ENCODE measurements around the gene ZCCHC7.

The ZCCHC7 gene

GRCh38 chr9:37324261-37324683 lies 203.9 kb downstream of the ZCCHC7 start:
- H3K27me3 ChIP-seq (replicated peaks; ENCODE audit: control insufficient read depth, insufficient read depth, low read length, poor library complexity, severe bottlenecking), result no peaks in the 10 kb centered on the region
- no peak overlapping the region for H3K27ac ChIP-seq (ENCODE audit: insufficient read depth, low read length, poor library complexity, severe bottlenecking)
- H3K4me1 ChIP-seq (ENCODE audit: control insufficient read depth, insufficient read depth, low read length, poor library complexity, severe bottlenecking), result no peaks in the 10 kb centered on the region
- no peak overlapping the region for H3K4me3 ChIP-seq (ENCODE audit: insufficient read depth, low read depth, low read length, poor library complexity, severe bottlenecking)
- no peaks in the 10 kb centered on the region for H3K9me3 ChIP-seq (ENCODE audit: control insufficient read depth, low read length)
- no peak for DNase-seq
- no peaks in the 10 kb centered on the region for H3K36me3 ChIP-seq (ENCODE audit: control insufficient read depth, insufficient read depth, low read length)

- H3K27ac ChIP-seq (ENCODE audit: insufficient read depth, low read length, poor library complexity, severe bottlenecking), result no peak overlapping the region
- no peaks in the 10 kb centered on the region for H3K9me3 ChIP-seq (ENCODE audit: control insufficient read depth, low read length)
- H3K36me3 ChIP-seq (ENCODE audit: control insufficient read depth, insufficient read depth, low read length), result no peaks in the 10 kb centered on the region
- H3K4me3 ChIP-seq (ENCODE audit: insufficient read depth, low read depth, low read length, poor library complexity, severe bottlenecking), result no peak overlapping the region
- H3K27me3 ChIP-seq (replicated peaks; ENCODE audit: control insufficient read depth, insufficient read depth, low read length, poor library complexity, severe bottlenecking), result no peaks in the 10 kb centered on the region
- no peaks in the 10 kb centered on the region for H3K4me1 ChIP-seq (ENCODE audit: control insufficient read depth, insufficient read depth, low read length, poor library complexity, severe bottlenecking)
- DNase-seq, result no peak
Measured at GRCh38 chr9:37324691-37325490, 204.5 kb downstream of the ZCCHC7 start.

GRCh38 chr9:37325778-37326177 lies 205.4 kb downstream of the ZCCHC7 start:
- H3K4me1 ChIP-seq (ENCODE audit: control insufficient read depth, insufficient read depth, low read length, poor library complexity, severe bottlenecking), result no peaks in the 10 kb centered on the region
- DNase-seq, result no peak
- no peaks in the 10 kb centered on the region for H3K9me3 ChIP-seq (ENCODE audit: control insufficient read depth, low read length)
- no peak overlapping the region for H3K27ac ChIP-seq (ENCODE audit: insufficient read depth, low read length, poor library complexity, severe bottlenecking)
- H3K4me3 ChIP-seq (ENCODE audit: insufficient read depth, low read depth, low read length, poor library complexity, severe bottlenecking), result no peak overlapping the region
- H3K36me3 ChIP-seq (ENCODE audit: control insufficient read depth, insufficient read depth, low read length), result no peaks in the 10 kb centered on the region
- no peaks in the 10 kb centered on the region for H3K27me3 ChIP-seq (replicated peaks; ENCODE audit: control insufficient read depth, insufficient read depth, low read length, poor library complexity, severe bottlenecking)

- H3K27me3 ChIP-seq (replicated peaks; ENCODE audit: control insufficient read depth, insufficient read depth, low read length, poor library complexity, severe bottlenecking), result no peaks in the 10 kb centered on the region
- H3K4me1 ChIP-seq (ENCODE audit: control insufficient read depth, insufficient read depth, low read length, poor library complexity, severe bottlenecking), result no peaks in the 10 kb centered on the region
- no peak for DNase-seq
- no peak overlapping the region for H3K4me3 ChIP-seq (ENCODE audit: insufficient read depth, low read depth, low read length, poor library complexity, severe bottlenecking)
- H3K27ac ChIP-seq (ENCODE audit: insufficient read depth, low read length, poor library complexity, severe bottlenecking), result no peak overlapping the region
- H3K36me3 ChIP-seq (ENCODE audit: control insufficient read depth, insufficient read depth, low read length), result no peaks in the 10 kb centered on the region
- no peaks in the 10 kb centered on the region for H3K9me3 ChIP-seq (ENCODE audit: control insufficient read depth, low read length)
Measured at GRCh38 chr9:37327553-37327952, 207.2 kb downstream of the ZCCHC7 start.

- Histone ChIP-seq H3K36me3 (ENCODE audit: control insufficient read depth, insufficient read depth, low read length) (no peaks in the 10 kb centered on the region), H3K9me3 (ENCODE audit: control insufficient read depth, low read length) (no peaks in the 10 kb centered on the region), H3K4me1 (ENCODE audit: control insufficient read depth, insufficient read depth, low read length, poor library complexity, severe bottlenecking) (no peaks in the 10 kb centered on the region), H3K27me3 (replicated peaks; ENCODE audit: control insufficient read depth, insufficient read depth, low read length, poor library complexity, severe bottlenecking) (no peaks in the 10 kb centered on the region), H3K4me3 (ENCODE audit: insufficient read depth, low read depth, low read length, poor library complexity, severe bottlenecking) (no peak overlapping the region), H3K27ac (ENCODE audit: insufficient read depth, low read length, poor library complexity, severe bottlenecking) (no peak overlapping the region)
- no peak for DNase-seq
Measured at GRCh38 chr9:37328556-37329227, 208.3 kb downstream of the ZCCHC7 start.

- H3K27ac ChIP-seq (ENCODE audit: insufficient read depth, low read length, poor library complexity, severe bottlenecking), result no peak overlapping the region
- H3K4me3 ChIP-seq (ENCODE audit: insufficient read depth, low read depth, low read length, poor library complexity, severe bottlenecking), result no peak overlapping the region
- H3K4me1 ChIP-seq (ENCODE audit: control insufficient read depth, insufficient read depth, low read length, poor library complexity, severe bottlenecking), result no peaks in the 10 kb centered on the region
- H3K36me3 ChIP-seq (ENCODE audit: control insufficient read depth, insufficient read depth, low read length), result no peaks in the 10 kb centered on the region
- no peak for DNase-seq
- no peaks in the 10 kb centered on the region for H3K9me3 ChIP-seq (ENCODE audit: control insufficient read depth, low read length)
- no peaks in the 10 kb centered on the region for H3K27me3 ChIP-seq (replicated peaks; ENCODE audit: control insufficient read depth, insufficient read depth, low read length, poor library complexity, severe bottlenecking)
Measured at GRCh38 chr9:37329576-37329975, 209.2 kb downstream of the ZCCHC7 start.

GRCh38 chr9:37331871-37332270 lies 211.5 kb downstream of the ZCCHC7 start:
- H3K27ac ChIP-seq (ENCODE audit: insufficient read depth, low read length, poor library complexity, severe bottlenecking), result no peak overlapping the region
- no peak overlapping the region for H3K4me3 ChIP-seq (ENCODE audit: insufficient read depth, low read depth, low read length, poor library complexity, severe bottlenecking)
- no peak for DNase-seq
- H3K36me3 ChIP-seq (ENCODE audit: control insufficient read depth, insufficient read depth, low read length), result no peaks in the 10 kb centered on the region
- no peaks in the 10 kb centered on the region for H3K4me1 ChIP-seq (ENCODE audit: control insufficient read depth, insufficient read depth, low read length, poor library complexity, severe bottlenecking)
- no peaks in the 10 kb centered on the region for H3K27me3 ChIP-seq (replicated peaks; ENCODE audit: control insufficient read depth, insufficient read depth, low read length, poor library complexity, severe bottlenecking)
- no peaks in the 10 kb centered on the region for H3K9me3 ChIP-seq (ENCODE audit: control insufficient read depth, low read length)

- H3K27ac ChIP-seq (ENCODE audit: insufficient read depth, low read length, poor library complexity, severe bottlenecking), result no peak overlapping the region
- H3K36me3 ChIP-seq (ENCODE audit: control insufficient read depth, insufficient read depth, low read length), result no peaks in the 10 kb centered on the region
Measured at GRCh38 chr9:37332578-37332977, 212.2 kb downstream of the ZCCHC7 start.

GRCh38 chr9:37333288-37333687 lies 212.9 kb downstream of the ZCCHC7 start:
- Histone ChIP-seq H3K27ac (ENCODE audit: insufficient read depth, low read length, poor library complexity, severe bottlenecking) (no peak overlapping the region), H3K36me3 (ENCODE audit: control insufficient read depth, insufficient read depth, low read length) (no peaks in the 10 kb centered on the region)

More at GRCh38 chr9:37332578-37332977, 212.2 kb downstream of the ZCCHC7 start:
- no peak for DNase-seq
- Histone ChIP-seq H3K4me1 (ENCODE audit: control insufficient read depth, insufficient read depth, low read length, poor library complexity, severe bottlenecking) (no peaks in the 10 kb centered on the region), H3K4me3 (ENCODE audit: insufficient read depth, low read depth, low read length, poor library complexity, severe bottlenecking) (no peak overlapping the region), H3K9me3 (ENCODE audit: control insufficient read depth, low read length) (no peaks in the 10 kb centered on the region), H3K27me3 (replicated peaks; ENCODE audit: control insufficient read depth, insufficient read depth, low read length, poor library complexity, severe bottlenecking) (no peaks in the 10 kb centered on the region)

GRCh38 chr9:37335238-37335637 lies 214.9 kb downstream of the ZCCHC7 start:
- Histone ChIP-seq H3K36me3 (ENCODE audit: control insufficient read depth, insufficient read depth, low read length) (no peaks in the 10 kb centered on the region), H3K4me1 (ENCODE audit: control insufficient read depth, insufficient read depth, low read length, poor library complexity, severe bottlenecking) (no peaks in the 10 kb centered on the region), H3K4me3 (ENCODE audit: insufficient read depth, low read depth, low read length, poor library complexity, severe bottlenecking) (no peak overlapping the region), H3K9me3 (ENCODE audit: control insufficient read depth, low read length) (no peaks in the 10 kb centered on the region), H3K27me3 (replicated peaks; ENCODE audit: control insufficient read depth, insufficient read depth, low read length, poor library complexity, severe bottlenecking) (no peaks in the 10 kb centered on the region), H3K27ac (ENCODE audit: insufficient read depth, low read length, poor library complexity, severe bottlenecking) (no peak overlapping the region)
- no peak for DNase-seq

More at GRCh38 chr9:37333288-37333687, 212.9 kb downstream of the ZCCHC7 start:
- H3K4me1 ChIP-seq (ENCODE audit: control insufficient read depth, insufficient read depth, low read length, poor library complexity, severe bottlenecking), result no peaks in the 10 kb centered on the region
- no peak for DNase-seq
- no peak overlapping the region for H3K4me3 ChIP-seq (ENCODE audit: insufficient read depth, low read depth, low read length, poor library complexity, severe bottlenecking)
- H3K9me3 ChIP-seq (ENCODE audit: control insufficient read depth, low read length), result no peaks in the 10 kb centered on the region
- no peaks in the 10 kb centered on the region for H3K27me3 ChIP-seq (replicated peaks; ENCODE audit: control insufficient read depth, insufficient read depth, low read length, poor library complexity, severe bottlenecking)

All from effector memory CD4-positive, alpha-beta T cell (primary cell).